ENCODE results near the gene ZNF765.
"Not testable (repeated sequence)": the region's sequence is repeated elsewhere in the genome, so short reads cannot be mapped to it uniquely, and the experiment has no call there.

ZNF765 gene

GRCh38 chr19:53394974-53395839, at the start of gene ZNF765:
TSS of gene ZNF765 (plus strand) at chr19:53395149. CDS start at chr19:53398016, 2,867 bp downstream.
- DNase-seq, result peak; percentile 79

- DNase-seq, result no peak
These were observed 39.2 kb upstream of the ZNF765 start for GRCh38 chr19:53355739-53356138.

- DNase-seq, result no peak
These were observed 36.9 kb upstream of the ZNF765 start for GRCh38 chr19:53357821-53358581.

- not testable (repeated sequence) for DNase-seq
These were observed 34.9 kb upstream of the ZNF765 start for GRCh38 chr19:53360056-53360455.

GRCh38 chr19:53365134-53365898, 29.6 kb upstream of the ZNF765 start, which contains the start of gene ZNF525:
TSS of gene ZNF525 (plus strand) at chr19:53365705. CDS start at chr19:53372282, 6,577 bp downstream.
- peak; percentile 68 for DNase-seq

GRCh38 chr19:53365899-53366493, 29.0 kb upstream of the ZNF765 start:
- no peak for DNase-seq

- DNase-seq, result no peak
These were observed 22.8 kb upstream of the ZNF765 start for GRCh38 chr19:53372196-53372595.

- no peak for DNase-seq
These were observed 20.7 kb upstream of the ZNF765 start for GRCh38 chr19:53374288-53374687.

DNA sequence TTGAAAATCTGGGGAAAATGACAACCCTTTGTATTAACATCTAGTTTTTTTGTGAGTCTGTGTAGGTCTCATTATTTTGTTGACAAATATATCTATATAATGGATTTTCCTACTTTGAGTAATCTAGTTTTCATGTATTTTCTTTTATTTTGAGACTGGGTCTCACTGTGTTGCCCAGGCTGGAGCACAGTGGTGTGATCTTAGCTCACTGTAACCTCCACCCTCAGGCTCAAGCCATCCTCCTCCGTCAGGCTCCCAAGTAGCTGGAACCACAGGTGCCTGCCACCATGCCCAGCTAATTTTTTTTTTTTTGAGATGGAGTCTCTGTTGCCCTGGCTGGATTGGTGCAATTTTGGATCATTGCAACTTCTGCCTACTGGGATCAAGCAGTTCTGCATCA, 20.2 kb upstream of the ZNF765 start:
- DNase-seq, result no peak

GRCh38 chr19:53381376-53381775, 13.6 kb upstream of the ZNF765 start:
- DNase-seq, result no peak

DNA sequence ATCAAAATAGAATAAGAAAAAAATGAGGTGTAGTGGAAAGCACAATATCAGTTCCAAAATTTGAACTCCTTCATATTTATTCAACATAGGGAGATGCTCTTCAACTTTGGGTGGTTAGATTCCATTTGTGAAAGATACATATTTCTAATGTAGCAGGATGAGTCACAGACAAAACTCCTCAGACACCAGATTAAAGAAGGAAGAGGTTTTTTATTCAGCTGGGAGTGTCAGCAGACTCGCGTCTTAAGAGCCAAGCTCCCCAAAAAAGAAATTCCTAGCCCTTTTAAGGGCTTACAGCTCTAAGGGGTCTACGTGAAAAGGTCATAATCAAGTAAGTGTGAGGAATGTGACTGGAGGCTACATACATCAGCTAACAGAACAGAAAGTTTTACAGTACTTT, 6.8 kb upstream of the ZNF765 start:
- no peak for DNase-seq

GRCh38 chr19:53388904-53389303, 6.0 kb upstream of the ZNF765 start:
- no peak for DNase-seq

DNA sequence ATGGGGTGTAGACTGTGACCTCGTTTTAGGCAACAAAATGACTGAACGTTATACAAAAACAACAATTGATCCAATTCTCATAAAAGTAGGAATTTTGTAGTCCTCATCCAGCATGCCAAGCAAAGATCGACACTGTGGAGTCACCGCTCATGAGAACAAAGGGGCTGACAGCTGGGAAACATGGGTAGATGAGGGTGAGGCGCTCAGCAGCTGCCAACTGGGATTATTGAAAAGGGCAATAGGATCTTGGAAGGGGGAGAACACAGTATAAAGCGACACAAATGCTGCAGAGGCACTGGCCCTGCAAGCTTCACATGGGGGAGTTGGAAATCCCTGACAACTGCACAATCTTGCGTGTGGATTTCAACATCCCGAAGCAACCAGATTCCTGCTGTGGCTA, 5.4 kb upstream of the ZNF765 start:
- no peak for DNase-seq

DNA sequence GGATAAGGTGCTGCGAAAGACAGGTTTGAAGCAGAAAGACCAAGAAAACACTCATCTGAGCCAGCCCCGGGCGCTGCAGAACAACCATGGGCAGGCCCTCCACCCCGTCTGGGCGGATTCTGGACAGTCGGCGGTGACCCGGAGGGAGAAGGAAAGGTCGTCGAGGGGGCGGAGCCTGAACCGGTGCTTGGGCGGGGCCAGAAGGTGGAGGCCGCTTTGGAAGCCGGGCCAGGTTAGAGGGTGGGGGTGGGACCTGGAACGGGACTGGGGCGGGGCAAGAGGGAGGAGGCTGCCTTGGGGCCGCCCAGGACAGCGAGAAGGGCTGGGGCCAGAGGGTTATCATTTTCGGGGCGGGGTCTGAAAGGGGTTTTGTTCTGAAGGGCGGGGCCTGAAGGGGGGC, 5.0 kb upstream of the ZNF765 start:
- DNase-seq, result no peak

DNA sequence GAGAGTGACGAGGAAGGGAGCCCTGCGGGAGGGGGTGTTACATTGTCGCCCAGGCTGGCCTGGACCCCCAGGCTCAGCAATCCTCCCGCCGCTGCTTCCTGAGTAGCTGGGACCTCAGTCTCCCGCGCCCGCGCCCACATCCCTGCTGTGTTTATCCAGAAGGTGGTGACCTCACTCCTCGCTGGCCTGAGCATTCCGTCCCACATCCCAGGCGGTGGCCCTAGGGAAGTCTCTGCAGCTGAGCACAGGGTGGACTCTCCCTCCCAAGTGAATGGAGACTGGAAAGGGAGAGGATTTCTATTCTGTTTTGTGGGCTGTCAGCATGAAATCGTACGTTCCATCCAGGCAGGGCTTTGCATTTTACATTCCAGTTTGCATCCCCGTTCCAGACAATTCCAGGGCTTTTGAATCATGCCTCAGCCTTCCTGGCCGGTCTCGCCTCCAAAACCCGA, 401 bp upstream of the ZNF765 start:
- no peak for DNase-seq

GRCh38 chr19:53395840-53396524, 1.0 kb downstream of the ZNF765 start:
- not testable (repeated sequence) for DNase-seq

DNA sequence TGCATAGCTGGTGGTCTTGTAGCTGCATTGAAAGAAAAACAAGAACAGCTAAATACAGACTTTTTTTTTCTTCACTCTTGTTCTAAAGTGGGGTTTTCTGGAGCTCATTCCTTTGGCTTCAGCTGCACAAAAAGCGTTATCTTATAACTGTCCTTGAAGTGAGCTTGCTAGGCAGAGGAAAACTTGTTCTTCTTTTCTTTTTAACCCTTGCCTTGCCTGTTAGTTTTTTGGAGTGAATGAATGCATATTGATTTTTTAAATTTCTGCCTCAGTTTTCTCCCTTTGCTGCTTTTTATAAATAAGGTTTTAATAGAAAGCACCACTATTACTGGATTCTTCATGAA, 1.5 kb downstream of the ZNF765 start:
- DNase-seq, result no peak

DNA sequence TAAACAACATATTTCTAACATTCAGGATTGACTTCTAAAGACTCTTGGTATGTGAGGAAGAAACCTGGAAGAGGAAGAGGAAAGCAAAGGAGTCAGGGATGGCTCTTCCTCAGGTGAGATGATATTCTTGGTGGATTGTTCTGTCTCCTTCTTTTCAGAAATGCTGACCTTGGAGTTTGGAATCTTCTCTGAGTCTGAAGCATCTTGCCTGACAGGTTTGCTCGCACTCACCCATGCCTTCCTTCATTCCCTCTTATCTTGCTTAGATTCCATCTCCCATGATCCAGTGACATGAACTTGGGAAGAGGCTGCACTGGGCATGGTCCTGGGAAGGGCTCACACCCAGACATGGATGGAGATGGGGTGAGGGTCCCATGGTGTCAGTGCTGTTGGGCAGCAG, 3.0 kb downstream of the ZNF765 start:
- DNase-seq, result not testable (repeated sequence)

GRCh38 chr19:53409505-53410204, 14.7 kb downstream of the ZNF765 start:
- DNase-seq, result no peak

DNA sequence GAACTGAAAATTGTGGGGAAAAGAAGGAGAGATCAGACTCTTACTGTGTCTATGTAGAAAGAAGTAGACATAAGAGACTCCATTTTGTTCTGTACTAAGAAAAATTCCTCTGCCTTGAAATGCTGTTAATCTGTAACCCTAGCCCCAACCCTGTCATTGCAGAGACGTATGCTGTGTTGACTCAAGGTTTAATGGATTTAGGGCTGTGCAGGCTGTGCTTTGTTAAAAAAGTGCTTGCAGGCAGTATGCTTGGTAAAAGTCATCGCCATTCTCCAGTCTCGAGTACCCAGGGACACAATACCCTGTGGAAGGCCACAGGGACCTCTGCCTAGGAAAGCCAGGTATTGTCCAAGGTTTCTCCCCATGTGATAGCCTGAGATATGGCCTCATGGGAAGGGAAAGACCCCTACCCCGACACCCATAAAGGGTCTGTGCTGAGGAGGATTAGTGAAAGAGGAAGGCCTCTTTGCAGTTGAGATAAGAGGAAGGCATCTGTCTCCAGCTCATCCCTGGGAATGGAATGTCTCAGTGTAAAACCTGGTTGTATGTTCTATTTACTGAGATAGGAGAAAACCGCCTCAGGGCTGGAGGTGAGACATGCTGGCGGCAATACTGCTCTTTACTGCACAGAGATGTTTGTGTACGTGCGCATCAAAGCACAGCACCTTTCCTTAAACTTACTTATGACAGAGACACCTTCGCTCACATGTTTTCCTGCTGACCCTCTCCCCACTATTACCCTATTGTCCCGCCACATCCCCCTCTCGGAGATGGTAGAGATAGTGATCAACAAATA, 25.8 kb downstream of the ZNF765 start:
- DNase-seq, result not testable (repeated sequence)

GRCh38 chr19:53422551-53422950, 27.6 kb downstream of the ZNF765 start:
- no peak for DNase-seq

All from NCI-H510A treated with DMSO at 0.1 percent for 48 hours (cell line).